ENCODE results near the gene RELB. TPM values are rescaled to one million over a fixed set of nuclear protein-coding genes. Genes with fewer than 3 reads are reported as not detected.
"Not testable (repeated sequence)": the region's sequence is repeated elsewhere in the genome, so short reads cannot be mapped to it uniquely, and the experiment has no call there.

The RELB gene
- total and polyA plus RNA-seq, 2 donors (not counting 3 experiments of a cell fraction or from before 2014, with no cell fraction given), result 13.2 to 14.4 TPM

DNA sequence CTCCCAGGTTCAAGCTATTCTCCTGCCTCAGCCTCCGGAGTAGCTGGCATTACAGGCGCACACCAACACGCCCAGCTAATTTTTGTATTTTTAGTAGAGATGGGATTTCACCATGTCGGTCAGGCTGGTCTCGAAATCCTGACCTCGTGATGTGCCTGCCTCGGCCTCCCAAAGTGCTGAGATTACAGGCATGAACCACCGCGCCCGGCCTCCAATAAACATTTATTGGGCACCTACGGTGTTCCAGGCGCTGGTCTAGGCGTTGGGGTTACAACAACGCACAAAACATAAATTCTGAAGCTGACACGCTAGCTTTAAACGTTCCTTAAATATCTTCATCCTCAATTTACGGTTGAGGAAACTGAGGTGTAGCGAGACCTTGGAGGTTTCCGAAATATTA, 599 bp upstream of the RELB start:
- not testable (repeated sequence) for H4K20me1 ChIP-seq (replicated peaks; ENCODE audit: control insufficient read depth, extremely low read depth, insufficient read depth, low read length)
- peak overlapping the region; percentile 15 for H3K27ac ChIP-seq (ENCODE audit: insufficient read depth, low read depth, low read length)

DNA sequence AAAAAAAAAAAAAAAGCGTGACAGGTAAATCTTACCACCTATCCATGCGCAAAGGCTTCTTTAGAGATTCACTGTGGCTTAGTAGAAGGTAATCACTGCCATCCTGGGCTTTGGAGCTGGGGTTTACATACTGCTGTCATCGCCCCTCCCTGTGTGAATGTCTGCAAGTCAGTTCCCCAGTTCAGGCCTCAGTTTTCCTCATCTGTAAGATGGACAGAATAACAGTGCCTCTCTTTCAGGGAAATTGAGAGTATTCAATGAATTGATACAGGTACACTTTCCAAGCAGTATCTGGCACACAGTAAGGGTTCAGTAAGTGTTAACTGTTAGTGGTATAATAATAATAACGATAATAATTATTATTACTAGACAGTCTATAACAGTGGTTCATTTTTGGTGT, 2.2 kb downstream of the RELB start:
- no peak overlapping the region for H3K27ac ChIP-seq (ENCODE audit: insufficient read depth, low read depth, low read length)
- H3K36me3 ChIP-seq (ENCODE audit: control insufficient read depth in 2 of 2, extremely low read depth in 1 of 2, insufficient read depth in 2 of 2, low read length in 2 of 2), result peaks cover 0 to 6% of the 10 kb centered on the region in 2 experiments
- no peaks in the 10 kb centered on the region for H3K27me3 ChIP-seq (ENCODE audit: control insufficient read depth in 2 of 2, insufficient read depth in 2 of 2, low read length in 2 of 2)
- TF ChIP-seq EZH2 (IDR thresholded peaks at IDR 0.05; ENCODE audit: borderline replicate concordance, low read depth, low read length, severe bottlenecking) (no peak), MYC (IDR thresholded peaks at IDR 0.05; ENCODE audit: low read depth, low read length) (no peak), POLR2AphosphoS5 (IDR thresholded peaks at IDR 0.05; ENCODE audit: insufficient read depth, low read depth, low read length) (no peak), GATA2 (IDR thresholded peaks at IDR 0.05; ENCODE audit: insufficient read depth, insufficient read length, low read depth, low read length) (no peak), POLR2A (IDR thresholded peaks at IDR 0.05; ENCODE audit: low read depth, low read length) (no peak), FOS (IDR thresholded peaks at IDR 0.05; ENCODE audit: borderline replicate concordance, insufficient read depth, low read length) (no peak), JUN (IDR thresholded peaks at IDR 0.05; ENCODE audit: borderline replicate concordance, insufficient read depth, insufficient read length, low read depth) (no peak)
- TF ChIP-seq, protein P1, sequence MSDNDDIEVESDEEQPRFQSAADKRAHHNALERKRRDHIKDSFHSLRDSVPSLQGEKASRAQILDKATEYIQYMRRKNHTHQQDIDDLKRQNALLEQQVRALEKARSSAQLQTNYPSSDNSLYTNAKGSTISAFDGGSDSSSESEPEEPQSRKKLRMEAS (IDR thresholded peaks at IDR 0.05; ENCODE audit: insufficient read depth, insufficient read length), result no peak
- TF ChIP-seq, protein P2, sequence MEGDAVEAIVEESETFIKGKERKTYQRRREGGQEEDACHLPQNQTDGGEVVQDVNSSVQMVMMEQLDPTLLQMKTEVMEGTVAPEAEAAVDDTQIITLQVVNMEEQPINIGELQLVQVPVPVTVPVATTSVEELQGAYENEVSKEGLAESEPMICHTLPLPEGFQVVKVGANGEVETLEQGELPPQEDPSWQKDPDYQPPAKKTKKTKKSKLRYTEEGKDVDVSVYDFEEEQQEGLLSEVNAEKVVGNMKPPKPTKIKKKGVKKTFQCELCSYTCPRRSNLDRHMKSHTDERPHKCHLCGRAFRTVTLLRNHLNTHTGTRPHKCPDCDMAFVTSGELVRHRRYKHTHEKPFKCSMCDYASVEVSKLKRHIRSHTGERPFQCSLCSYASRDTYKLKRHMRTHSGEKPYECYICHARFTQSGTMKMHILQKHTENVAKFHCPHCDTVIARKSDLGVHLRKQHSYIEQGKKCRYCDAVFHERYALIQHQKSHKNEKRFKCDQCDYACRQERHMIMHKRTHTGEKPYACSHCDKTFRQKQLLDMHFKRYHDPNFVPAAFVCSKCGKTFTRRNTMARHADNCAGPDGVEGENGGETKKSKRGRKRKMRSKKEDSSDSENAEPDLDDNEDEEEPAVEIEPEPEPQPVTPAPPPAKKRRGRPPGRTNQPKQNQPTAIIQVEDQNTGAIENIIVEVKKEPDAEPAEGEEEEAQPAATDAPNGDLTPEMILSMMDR (IDR thresholded peaks at IDR 0.05; ENCODE audit: extremely low read depth in 1 of 2, insufficient read depth in 1 of 2, low read depth in 1 of 2, low read length in 2 of 2), result no peak
- H3K9ac ChIP-seq (replicated peaks; ENCODE audit: extremely low read depth, insufficient read depth, low read length), result no peak overlapping the region
- H3K4me2 ChIP-seq (ENCODE audit: insufficient read depth, low read length), result no peak overlapping the region
- H3K4me1 ChIP-seq (ENCODE audit: control insufficient read depth, extremely low read depth, insufficient read depth, low read length), result peaks cover 8% of the 10 kb centered on the region
- H3K79me2 ChIP-seq (ENCODE audit: control insufficient read depth, insufficient read depth, low read length), result no peaks in the 10 kb centered on the region
- ChIA-PET CTCF (no interaction called here), POLR2A (interaction anchor here (0.7 kb wide), 1 partner anchor 41 kb away, joined by 3 read pairs; no protein-coding TSS in a partner anchor)
- no peak overlapping the region for H3K4me3 ChIP-seq (replicated peaks in 1 of 3; ENCODE audit: insufficient read depth in 1 of 3, low read depth in 1 of 3, low read length in 3 of 3)
- FAIRE-seq (no peak), DNase-seq (ENCODE audit: low read depth, low spot score) (no peak)
- H2AFZ ChIP-seq (ENCODE audit: low read depth, low read length), result no peak overlapping the region
- dilution Hi-C loops (cut with MboI; ENCODE audit: extremely low pct_ligation_motif_present, low sequenced_read_pairs), result no loop called here
- BruUV-seq (replicated peaks), result no TSS peak
- no peaks in the 10 kb centered on the region for H3K9me1 ChIP-seq (replicated peaks; ENCODE audit: control insufficient read depth, extremely low read depth, insufficient read depth, low read length)
- H4K20me1 ChIP-seq (replicated peaks; ENCODE audit: control insufficient read depth, extremely low read depth, insufficient read depth, low read length), result no peaks in the 10 kb centered on the region
- intact Hi-C loops (cut with micrococcal nuclease), result no loop called here
- no peaks in the 10 kb centered on the region for H3K9me3 ChIP-seq (replicated peaks; ENCODE audit: control insufficient read depth, insufficient read depth, low read length)

More for the DNA sequence above, 599 bp upstream of the RELB start:
- H3K9me1 ChIP-seq (replicated peaks; ENCODE audit: control insufficient read depth, extremely low read depth, insufficient read depth, low read length); intact Hi-C loops (cut with micrococcal nuclease); dilution Hi-C loops (cut with MboI; ENCODE audit: extremely low pct_ligation_motif_present, low sequenced_read_pairs); POLR2A ChIA-PET; FAIRE-seq; H3K9me3 ChIP-seq (replicated peaks; ENCODE audit: control insufficient read depth, insufficient read depth, low read length); H3K79me2 ChIP-seq (ENCODE audit: control insufficient read depth, insufficient read depth, low read length); H3K36me3 ChIP-seq (ENCODE audit: control insufficient read depth in 2 of 2, extremely low read depth in 1 of 2, insufficient read depth in 2 of 2, low read length in 2 of 2); H3K4me1 ChIP-seq (ENCODE audit: control insufficient read depth, extremely low read depth, insufficient read depth, low read length); DNase-seq (ENCODE audit: low read depth, low spot score); H3K27me3 ChIP-seq (ENCODE audit: control insufficient read depth in 2 of 2, insufficient read depth in 2 of 2, low read length in 2 of 2): not testable (repeated sequence)
- CTCF ChIA-PET, result interaction anchor here (2.9 kb wide), 1 partner anchor 59 kb away, joined by 14 read pairs; no protein-coding TSS in a partner anchor
- peak overlapping the region; percentile 54 for H3K4me2 ChIP-seq (ENCODE audit: insufficient read depth, low read length)
- peak overlapping the region; percentile 17 for H3K9ac ChIP-seq (replicated peaks; ENCODE audit: extremely low read depth, insufficient read depth, low read length)
- TSS peak; percentile 17 for BruUV-seq (replicated peaks)
- H2AFZ ChIP-seq (ENCODE audit: low read depth, low read length), result peak overlapping the region; percentile 71
- peak overlapping the region in 2 of 3 experiments; percentile 7 to 60 for H3K4me3 ChIP-seq (replicated peaks in 1 of 3; ENCODE audit: insufficient read depth in 1 of 3, low read depth in 1 of 3, low read length in 3 of 3)
